ENCODE results near the gene C1S.

- TF ChIP-seq CTCF (IDR thresholded peaks at IDR 0.05 in 8 of 11, conservative IDR thresholded peaks at IDR 0.05 in 3 of 11) (no peak), POLR2A (IDR thresholded peaks at IDR 0.05) (no peak)
Observed at GRCh38 chr12:7058850-7059395, 1.6 kb upstream of the C1S start.

All from spleen (tissue), 7 donors.